HG03571 (cell line): Measurements from ENCODE around the gene DMBT1.

ENCODE experiments used
- ATAC-seq: cut with Tn5 transposase; IDR thresholded peaks from one replicate; pipeline ENCODE4 v1.9.1; 2021; ENCODE audit not compliant: unreplicated experiment

DMBT1 gene

DNA sequence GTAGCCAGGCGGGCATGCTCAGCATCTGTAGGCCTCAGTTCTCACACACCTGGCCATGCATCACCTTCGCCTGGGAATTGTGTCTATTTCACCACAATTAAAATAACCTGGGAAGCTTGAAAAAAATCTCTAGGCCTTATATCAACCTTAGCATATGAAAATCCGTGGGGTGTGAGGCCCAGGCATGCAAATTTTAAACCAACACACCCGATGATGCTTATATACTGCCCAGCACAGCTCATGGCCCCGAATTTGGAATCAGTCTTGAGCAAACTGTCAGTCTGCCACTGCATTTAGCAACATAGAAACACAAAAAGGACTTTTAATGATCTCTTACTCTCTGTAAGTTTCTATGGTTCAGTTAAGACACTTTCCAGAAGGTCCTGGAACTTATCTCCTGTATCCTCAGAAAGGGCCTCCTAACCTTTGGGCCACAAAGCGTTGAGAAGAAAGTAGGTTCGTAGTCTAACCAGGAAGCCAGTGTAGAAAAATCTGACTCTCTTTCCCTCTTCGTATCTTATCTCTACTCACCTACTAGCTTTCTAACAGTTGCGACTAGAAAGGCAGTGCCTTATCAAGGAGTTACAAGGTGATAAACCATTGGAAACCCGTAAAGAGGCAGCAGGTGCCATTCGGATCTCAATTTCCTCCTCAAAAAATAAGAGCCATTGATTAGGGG, 12.0 kb upstream of the DMBT1 start:
- ATAC-seq, result no peak

DNA sequence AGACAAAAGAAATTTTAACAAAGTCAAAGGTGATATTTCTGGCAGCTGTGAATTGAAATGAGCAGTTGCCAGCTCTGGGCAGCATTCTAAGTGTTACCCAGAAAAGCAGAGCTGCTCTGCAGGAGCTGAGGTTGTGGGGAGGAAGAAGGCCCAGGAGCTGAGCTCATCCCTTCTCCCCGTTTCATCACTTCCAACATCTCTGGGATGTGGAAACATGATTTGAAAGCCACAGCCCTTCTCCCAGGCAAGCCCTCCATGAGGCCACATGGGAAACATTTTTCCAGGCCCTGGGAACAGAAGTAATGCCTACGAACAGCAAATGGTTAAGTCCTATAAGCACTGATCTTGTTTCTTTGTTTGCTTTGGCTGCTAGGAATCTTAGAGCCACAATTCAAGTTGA, 10.9 kb upstream of the DMBT1 start:
- no peak for ATAC-seq

DNA sequence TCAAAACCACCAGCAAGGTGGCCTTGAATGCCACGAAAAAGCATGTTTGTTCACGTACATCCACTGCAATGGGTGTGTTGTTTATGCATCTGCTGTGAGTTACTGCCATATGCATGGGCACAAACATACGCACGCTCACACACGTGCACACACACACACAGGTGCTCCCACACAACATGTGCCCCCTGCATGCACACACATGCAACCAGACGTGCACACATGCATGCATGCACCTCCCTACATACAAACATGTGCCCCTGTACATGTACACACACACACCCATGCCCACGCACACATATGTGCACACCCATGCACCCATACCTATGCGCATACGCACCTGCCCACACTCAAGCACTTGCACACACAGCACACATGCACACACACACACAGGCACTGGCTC, 10.1 kb upstream of the DMBT1 start:
- no peak for ATAC-seq

DNA sequence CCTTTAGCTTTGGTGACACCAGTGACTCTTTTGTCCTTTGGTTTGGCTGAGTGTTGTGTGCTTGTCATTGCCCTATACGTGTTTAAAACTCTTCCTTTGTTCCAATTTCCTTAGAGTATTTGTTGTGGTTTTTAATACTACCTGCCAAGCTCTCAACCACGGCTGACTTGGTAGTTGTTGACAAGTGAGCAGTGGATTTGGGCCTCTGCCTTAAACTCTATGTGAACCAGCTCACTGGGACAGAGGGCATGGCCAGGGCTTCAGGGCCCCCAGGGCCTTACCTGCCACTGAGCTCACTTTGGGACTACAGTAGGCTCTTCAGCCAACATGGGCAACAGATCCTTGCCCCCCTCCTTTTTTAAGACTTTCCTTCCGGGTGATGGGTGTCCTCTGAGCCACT, 9.6 kb upstream of the DMBT1 start:
- ATAC-seq, result no peak

DNA sequence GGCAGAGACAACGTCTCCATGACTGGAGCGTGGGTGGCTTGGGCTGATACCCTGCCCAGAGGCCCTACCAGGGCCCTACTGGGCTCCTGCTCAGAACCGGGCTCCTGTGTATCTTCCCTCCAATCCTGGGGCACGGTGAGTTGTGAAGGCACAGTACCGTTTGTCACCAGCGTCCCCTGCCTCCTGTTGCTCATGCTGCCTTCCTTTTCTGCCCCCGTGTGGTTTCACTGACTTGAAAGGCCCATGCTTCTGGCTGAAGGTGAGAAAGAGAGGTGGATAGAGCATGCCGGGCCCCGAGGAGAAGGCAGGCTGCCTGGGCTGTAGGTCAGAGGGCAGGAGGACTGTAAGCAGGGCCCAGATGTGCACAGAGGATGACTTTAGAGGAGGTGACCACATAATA, 9.1 kb upstream of the DMBT1 start:
- ATAC-seq, result no peak

DNA sequence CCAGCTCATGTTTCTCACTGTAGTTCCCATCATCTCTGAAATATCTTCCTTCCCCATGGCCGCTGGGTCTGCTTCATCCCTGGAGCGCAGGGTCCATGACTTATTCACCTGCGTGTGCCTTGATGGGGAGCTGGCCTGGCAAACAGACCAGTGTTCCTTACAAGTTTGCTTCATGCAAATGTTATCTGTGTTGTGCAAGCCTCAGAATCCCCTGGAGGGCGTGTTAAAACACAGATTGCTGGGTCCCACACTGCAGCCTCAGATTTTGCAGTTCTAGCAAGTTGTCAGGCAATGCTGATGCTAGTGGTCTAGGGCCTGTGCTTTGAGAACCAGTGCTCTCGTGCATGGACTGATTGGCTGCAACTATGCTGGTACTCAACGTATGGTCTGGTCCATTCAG, 7.2 kb upstream of the DMBT1 start:
- ATAC-seq, result no peak

DNA sequence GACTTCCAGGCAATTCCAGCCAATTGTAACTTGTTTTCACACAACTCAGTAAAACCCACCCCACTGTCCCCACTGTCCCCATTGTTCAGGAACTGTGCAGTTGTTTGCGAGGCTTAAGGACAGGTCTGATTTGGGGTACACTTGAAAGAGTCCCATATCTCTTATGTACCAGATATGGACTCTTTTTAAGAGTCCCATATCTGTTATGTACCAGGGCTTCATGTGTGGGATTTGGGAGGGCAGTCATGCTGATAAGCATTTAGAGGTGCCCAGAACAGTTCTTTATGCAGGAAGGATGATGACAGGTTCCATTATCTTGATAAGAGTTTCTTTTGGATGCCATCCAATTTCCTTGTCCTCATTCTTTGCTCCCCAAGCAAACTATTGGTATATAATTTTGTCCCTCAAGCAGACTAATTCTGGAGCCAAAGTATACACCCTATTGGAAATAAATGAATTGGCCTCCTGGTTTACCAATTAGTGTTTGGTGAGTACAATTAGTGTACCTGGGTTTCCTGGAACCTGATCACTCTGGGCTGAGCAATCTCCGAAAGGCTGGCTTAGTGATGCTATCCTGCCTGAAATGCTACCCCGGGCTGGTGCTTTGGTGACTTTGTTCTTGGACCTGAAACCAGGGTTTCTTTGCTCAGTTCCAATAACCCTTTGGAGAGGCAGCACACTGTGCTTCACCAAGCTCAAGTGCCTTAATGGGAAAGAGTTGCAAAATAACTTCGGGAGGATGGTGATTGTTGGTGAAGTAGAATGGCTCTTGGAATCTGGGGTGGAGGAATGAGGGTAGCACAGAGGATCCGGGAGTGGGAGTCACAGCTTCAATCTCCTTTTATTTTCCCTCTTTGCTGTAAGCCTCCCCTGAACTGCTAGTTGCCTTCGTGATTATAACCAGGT, 6.2 kb upstream of the DMBT1 start:
- no peak for ATAC-seq

DNA sequence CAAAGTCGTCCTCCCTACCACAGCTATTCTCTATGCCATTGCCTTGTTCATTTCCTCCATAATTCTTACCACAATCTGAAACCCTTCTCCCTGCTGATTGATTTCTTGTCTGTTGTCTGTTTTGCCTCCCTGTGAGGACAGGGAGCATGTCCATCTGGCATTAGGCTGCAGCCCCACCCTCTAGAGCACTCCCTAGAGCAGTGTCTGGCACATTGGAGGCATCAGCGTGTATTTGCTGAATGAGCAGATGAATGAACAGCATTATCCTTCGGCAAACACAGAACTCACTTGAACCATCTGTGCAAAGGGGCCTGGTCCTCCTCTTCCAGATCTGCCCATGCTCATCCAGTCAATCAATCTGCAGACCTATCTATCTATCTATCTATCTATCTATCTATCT, 5.1 kb upstream of the DMBT1 start:
- no peak for ATAC-seq

DNA sequence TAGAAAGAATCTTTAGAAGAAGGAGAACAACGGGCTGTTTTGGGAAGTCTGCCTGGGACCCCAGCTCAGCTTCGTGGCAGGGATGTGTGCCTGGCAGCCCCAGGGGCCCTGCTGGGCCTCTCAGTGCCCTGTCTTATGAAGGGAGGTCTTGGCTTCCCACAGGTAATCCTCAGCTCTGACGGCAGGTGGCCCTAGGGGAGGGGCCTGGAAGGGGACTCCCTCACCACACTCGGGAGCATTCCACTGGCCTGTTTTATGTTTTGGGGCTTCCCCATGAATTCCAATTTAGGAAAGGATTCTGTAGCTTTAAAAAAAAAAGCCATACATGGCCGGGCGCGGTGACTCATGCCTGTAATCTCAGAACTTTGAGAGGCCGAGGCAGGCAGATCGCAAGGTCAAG, 3.0 kb upstream of the DMBT1 start:
- no peak for ATAC-seq

DNA sequence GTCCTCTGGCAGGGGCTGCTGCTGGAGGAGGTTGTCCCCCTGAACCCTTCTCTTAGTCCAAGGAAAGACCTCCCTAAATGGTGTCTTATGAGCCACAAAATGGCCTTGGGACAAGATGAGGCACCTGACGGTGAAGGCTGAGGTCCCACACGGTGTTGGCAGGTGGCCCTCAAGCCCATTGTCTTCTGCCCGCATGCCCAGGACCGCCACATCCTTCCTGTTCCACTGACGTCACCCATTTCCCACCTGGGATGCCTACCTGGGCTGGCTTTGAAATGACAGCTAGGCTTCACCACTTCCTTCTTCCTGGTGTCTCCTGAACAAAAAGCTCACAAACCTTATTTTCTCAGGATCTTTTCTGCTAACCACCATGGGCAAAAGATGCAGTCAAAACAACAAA, 2.1 kb upstream of the DMBT1 start:
- no peak for ATAC-seq

DNA sequence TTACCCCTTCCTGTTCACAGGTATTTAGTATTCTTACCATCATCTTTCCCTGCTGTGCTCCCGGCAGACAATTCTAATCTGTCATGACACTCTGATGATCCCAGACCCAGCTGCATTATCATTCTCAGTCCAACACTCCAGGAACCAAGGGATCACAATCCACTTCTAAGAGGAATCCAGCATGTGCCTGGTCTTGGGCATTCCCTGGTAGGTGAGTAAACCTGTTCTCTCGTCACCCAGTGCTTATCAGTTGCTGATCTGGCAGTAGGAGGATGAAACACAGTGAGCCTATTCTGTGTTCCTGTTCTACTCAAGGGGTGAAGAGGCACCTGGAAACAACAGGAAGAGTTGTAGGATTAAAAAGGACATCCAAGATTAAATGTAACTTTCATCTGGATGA, 1.3 kb upstream of the DMBT1 start:
- no peak for ATAC-seq

DNA sequence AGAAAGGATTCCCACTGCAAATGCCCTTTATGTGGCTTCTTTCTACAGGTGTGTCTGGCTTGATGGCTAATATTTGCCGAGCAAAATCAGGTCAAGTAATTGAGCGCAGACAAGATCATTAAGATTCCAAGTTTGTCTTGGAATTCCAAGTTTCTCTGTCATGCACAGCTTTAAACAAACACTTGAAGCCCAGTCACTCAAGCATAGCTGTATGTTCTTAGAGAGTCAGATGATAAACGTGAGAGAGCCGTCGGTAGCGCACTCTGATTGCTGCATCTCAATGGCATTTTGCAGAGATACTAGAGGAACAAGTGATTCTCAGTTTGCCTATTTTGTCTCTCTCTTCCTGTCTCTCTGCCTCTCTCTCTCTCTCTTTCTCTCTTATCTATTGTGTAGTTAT, 658 bp downstream of the DMBT1 start:
- ATAC-seq, result no peak

DNA sequence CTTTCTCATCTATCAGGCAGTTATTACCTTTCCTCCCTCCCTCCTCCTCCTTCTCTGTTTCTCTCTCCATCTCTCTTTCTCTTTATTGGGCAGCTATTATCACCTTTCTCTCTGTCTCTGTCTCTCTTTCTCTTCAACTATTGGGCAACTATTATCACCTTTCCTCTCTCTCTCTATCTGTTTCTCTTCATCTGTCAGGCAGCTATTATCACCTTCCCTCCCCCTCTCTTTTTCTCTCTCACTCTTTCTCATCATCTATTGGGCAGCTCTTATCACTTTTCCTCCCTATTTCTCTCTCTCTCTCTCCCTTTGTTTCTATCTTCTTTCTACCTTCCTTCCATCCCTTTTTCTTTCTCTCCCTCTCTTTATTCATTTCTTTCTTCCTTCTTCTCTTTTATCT, 1.2 kb downstream of the DMBT1 start:
- no peak for ATAC-seq

DNA sequence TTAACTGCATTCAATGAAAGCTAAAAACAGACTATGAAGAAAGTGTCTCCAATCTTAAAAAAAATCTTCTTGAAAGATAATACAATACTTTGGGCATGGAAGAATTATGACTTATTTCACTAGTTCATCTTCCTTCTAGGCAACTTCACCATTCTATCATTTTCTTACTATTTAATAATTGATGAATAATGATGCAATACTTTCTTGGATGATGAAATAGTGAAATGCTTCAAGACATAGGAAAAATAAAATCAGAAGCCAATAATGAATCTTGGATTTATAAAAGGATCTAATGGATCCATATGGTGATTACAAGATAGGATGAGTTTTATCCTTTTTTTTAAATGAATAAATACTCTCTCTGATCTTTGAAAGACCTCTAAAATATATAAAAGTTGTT, 4.4 kb downstream of the DMBT1 start:
- ATAC-seq, result no peak

DNA sequence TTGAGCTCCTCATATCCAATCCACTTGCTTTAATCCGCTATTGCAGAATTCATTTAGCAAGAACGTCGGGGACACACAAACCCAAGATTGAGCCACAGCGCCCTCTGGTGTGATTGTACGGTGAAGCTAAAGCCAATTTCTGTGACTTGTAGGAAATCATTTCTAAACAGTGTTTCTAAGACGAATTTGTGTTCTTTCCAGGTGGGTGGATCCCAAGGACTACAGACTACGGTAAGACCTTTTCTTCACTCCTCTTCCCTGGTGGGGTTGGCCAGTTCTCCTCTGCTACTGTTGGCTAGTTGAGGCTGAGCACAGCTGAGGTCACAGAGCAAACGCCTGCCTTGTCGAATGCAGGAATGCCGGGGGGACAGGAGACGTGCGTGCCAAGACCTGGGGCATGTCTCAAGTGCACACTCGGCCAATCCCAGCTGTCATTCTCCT, 5.2 kb downstream of the DMBT1 start:
- ATAC-seq, result no peak

DNA sequence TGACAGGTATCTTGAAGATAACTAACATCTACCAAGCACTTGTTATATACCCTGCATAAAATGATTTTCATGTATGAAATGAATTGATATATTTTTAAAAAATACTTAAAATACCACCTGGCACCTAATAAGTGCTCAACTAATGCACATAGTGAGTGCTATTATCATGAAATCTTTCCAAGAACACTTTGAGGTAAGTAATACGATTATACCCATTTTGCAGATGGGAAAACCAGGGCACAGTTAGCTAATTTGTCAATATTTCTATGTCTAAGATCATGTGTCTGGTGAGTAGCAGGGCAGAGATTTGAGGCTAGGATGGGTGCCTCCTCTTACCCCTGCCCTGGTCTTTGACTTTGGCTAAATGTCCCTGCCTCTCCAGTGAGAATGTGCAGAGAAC, 6.1 kb downstream of the DMBT1 start:
- ATAC-seq, result no peak

DNA sequence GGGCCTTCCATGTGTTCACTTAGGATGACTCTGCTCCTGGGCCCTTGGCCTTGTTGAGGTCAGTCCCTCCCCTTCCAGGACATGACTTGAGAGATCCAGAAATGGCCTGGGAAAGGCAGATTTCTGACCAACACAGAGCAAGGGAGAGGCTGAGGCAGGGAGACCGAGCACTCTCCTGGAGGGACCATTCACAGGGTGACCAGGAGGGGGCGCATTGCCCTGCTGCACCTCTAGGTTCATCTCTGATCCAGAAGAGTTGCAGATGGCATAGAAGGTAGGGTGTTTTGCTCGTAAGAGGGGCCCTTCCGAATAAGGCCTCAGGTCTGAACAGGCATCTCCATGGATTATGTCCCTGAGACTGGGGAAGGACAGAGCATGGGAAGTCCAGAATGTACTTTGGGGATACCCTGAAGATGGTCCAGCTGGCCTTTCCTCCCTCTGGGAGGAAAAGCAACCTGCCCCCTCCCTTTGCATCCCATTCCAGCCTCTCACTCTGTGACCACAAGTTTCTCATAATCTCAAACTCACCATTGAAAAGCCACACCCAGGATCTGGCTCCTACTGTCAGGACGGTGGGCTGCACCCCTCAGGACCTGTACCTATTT, 6.6 kb downstream of the DMBT1 start:
- no peak for ATAC-seq

DNA sequence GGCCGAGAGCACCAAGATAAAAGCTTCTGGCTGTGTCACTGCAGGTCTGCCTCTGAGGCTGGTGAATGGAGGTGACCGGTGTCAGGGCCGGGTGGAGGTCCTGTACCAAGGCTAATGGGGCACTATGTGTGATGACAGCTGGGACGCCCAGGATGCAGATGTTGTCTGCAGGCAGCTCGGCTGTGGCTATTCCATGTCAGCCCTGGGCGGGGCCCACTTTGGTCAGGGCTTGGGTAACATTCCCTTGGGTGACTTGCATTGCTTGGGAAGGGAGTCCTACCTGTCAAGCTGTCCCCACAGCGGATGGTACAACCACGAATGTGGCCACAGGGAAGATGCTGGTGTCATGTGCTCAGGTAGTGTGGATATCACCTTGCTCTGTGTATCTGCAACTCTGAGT, 8.0 kb downstream of the DMBT1 start:
- no peak for ATAC-seq

DNA sequence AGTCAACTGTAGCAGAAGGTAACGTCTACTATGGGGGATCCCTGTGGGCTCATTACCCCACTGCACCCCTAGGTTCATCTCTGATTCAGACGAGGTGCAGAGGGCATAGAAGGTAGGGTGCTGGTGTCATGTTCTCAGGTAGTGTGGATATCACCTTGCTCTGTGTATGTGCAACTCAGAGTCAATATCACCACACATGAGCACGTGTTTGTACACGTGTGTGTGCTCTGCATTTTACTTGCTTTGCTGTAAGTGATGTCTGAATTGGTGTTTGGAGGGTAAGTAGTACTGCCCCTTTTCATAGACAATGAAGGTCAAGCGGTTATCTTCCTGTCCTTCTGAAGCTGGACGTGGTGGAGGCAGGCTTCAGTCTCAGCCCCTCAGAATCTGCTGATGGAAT, 10.4 kb downstream of the DMBT1 start:
- ATAC-seq, result no peak

DNA sequence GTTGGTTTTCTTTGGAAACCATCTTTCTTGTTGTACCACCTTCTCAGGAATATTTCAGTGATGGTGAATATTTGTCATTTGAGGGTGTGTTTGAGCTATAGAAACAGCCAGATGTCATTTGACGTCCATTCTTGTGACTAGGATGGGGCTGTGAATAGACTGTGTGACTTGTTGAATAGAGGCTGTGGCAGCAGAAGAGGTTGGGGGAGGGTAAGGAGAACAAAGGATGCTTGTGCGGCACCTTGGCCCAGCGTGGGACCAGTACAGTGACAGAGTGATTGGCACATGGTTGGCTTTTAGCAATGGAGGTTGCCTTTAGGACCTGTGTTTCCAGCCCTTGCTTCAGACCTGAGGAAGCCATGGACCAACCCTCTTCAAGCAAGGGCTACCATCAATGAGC, 11.3 kb downstream of the DMBT1 start:
- no peak for ATAC-seq

DNA sequence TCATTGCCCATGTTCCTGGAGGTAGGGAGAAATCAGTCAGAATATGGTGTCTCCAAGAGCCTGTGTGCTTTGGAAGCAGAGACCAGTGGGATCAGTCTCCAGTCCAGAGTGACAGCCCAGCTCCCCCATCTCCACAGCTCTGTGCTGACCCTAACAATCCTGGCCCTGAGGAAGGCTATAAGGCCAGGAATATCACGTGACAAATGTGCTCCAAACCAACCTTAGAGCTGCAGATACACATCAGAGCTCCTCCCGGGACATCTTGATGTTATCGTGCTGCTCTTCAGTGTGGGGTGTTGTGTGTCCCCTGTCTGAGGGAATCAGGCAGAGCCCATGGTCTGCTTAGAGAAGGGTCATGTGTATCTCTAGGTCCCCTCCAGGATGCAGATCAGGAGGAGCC, 15.2 kb downstream of the DMBT1 start:
- no peak for ATAC-seq

DNA sequence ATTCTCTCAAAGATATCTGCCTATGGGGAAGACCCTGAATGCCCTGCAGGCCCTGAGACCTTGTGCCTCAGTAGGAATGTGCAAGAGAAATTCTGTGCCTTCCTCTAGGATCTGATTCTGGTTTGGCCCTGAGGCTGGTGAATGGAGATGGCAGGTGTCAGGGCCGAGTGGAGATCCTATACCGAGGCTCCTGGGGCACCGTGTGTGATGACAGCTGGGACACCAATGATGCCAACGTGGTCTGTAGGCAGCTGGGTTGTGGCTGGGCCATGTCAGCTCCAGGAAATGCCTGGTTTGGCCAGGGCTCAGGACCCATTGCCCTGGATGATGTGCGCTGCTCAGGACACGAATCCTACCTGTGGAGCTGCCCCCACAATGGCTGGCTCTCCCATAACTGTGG, 15.7 kb downstream of the DMBT1 start:
- no peak for ATAC-seq
